T-helper 2 cell treated with Interferon-gamma antibody and Interleukin-4, amounts not matched to agents 100 ng/mL and 5 ng/mL, for 36 hours (primary cell): ENCODE results near the gene HGFAC. TPM values are rescaled to one million over a fixed set of nuclear protein-coding genes. Genes with fewer than 3 reads are reported as not detected.

Experiments
- intact Hi-C: fragments of 100-400 bp; cut with micrococcal nuclease; formaldehyde crosslinking; loops from one replicate; pipeline ENCODE4 v1.15.1; 2023
- total RNA-seq: library from RNA; stranded (reverse); gene quantifications from 2 replicates; pipeline ENCODE4 v1.2.3, GENCODE V29; 2022

HGFAC gene
- total RNA-seq, result not detected in 2 replicates

GRCh38 chr4:3441501-3442459 lies at the start of gene HGFAC:
TSS of gene HGFAC (plus strand) at chr4:3441968. CDS start at chr4:3442002, 34 bp downstream.
- intact Hi-C loops, result no loop called here

- intact Hi-C loops, result no loop called here
These were observed 49.4 kb upstream of the HGFAC start for GRCh38 chr4:3392321-3392720.

DNA sequence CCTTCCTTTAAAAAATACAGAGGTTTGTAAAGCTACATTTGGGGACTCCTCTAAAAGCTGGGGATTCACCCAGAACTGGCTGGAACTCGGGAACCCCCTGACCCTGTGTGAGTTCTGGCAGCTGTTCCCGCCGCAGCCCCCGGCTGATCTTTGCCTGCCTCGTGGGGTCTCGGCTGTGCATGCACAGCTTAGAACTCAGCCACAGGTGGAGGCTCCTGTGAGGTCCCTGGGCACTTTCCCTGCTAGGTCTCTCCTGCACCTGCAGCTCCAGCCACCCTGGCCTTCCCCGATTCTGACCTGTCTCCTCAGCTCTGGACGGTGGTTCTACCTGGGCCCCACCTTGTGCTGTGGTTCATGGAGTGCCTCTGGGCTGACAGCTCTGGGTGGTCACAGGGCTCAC lies 48.6 kb upstream of the HGFAC start:
- intact Hi-C loops, result no loop called here

- intact Hi-C loops, result no loop called here
These were observed 45.2 kb upstream of the HGFAC start for GRCh38 chr4:3396600-3396999.

DNA sequence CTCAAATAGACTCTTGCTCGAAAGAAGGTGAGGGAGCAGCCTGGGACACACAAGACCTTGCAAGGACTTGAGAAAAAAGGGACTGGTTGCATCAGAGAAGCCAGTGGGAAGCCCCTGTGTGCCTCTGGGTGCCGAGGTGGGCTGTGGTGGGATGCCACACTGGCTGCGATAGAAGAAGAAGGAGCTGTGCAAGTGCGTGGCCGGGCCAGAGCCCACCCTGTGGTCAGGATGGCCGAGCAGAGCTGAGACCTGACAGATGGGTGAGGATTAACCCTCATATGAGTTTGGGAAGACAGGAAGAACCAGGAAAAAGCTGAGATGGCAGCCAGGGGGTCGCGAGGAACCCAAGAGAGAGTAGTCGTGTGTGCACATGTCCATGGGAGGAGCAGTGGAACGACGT lies 44.6 kb upstream of the HGFAC start:
- intact Hi-C loops, result no loop called here

GRCh38 chr4:3399277-3400194 lies 42.2 kb upstream of the HGFAC start:
- intact Hi-C loops, result no loop called here

DNA sequence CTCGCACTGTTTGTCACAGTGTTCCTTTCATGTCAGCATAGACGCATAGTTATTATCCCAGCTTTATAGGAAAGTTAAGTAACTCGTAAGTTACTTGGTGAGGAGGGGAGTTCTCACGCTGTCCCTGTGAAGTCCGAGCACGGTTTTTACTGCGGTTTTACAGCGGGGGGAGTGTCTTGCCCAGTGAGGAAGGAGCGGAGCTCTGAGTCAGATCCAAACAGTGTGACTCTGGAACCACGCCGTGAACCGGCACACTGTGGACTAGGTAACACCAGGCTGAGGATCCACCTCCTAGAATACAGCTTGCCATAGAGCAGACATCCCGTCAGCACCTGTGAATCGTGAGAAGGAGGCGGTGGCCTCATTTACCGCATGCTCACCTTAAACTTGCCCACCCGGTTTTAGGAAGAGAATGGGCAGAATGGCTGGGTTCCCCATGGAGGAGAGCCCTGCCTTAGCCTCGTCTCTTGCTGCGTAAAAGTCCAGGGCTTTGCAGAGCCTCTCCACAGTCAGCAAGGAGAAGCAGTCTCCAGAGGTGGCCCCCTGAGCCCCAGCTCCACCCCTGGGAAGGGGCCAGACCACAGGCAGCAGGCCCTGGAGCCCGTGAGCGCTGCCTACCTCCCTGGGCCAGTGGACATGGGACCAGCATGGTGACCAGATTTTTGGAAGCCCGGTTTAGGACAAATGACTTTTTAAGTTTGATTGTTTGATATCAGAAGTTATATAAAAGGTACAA lies 40.2 kb upstream of the HGFAC start:
- intact Hi-C loops, result no loop called here

DNA sequence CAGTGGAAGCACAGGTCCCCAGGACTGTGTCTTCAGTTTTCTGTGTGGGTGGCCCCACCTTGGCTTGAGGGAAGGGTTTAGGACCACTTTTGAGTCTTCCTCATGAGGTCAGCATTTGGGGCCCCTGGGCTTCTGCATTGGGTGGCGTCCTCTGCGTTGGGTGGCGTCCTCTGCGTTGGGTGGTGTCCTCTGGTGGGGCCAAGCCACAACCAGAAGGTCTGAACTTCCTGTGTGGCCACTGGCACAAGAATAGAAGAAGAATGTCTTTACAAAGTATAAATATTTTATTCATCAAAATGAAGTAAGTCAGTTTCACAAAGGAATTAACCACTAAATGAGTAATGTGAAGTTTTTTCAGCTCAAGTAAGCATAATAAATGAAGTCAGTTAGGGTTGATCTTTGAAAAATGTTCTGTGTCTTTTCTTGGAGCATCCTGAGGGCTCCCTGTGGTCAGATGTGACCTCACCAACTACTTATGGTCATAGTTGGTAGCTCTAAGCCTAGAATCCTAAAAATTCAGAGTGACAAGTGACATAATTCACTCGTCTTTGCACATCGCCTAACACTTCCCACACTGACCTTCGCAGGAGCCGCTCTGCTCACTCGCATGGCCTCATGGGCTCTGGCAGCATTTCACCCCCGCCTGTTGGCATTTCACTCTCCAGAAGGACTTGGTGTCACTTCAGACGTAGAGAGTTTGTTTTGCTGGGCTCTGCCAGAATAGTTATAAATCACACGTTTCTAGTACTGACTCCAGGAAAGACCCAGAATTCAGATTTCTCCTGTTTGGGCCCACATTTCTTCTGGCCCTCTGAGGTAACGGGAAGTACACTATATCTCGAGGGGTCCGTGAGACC lies 39.0 kb upstream of the HGFAC start:
- intact Hi-C loops, result no loop called here

GRCh38 chr4:3403348-3403906 lies 38.3 kb upstream of the HGFAC start:
- intact Hi-C loops, result no loop called here

GRCh38 chr4:3404546-3404945 lies 37.2 kb upstream of the HGFAC start:
- intact Hi-C loops, result no loop called here

- intact Hi-C loops, result no loop called here
These were observed 36.6 kb upstream of the HGFAC start for GRCh38 chr4:3405176-3405575.

DNA sequence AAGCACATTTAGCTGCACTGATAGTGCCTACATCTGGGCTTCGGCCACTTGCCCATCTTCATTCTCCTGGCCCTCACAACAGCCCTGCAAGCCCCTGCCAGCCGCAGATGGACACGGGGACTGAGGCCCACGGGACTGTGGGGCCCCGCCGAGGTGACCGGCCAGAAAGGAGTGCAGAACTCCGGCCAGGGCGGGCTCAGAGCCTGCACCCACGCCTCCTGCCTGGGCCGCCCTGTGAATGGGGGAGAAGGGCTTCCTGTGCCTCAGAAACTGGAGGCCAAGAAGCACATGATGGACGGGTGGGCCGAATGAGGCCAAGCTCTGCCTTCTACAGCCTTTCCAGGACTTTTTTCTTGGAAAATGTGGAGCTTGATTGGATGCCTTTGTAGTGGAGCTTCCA lies 35.7 kb upstream of the HGFAC start:
- intact Hi-C loops, result no loop called here

DNA sequence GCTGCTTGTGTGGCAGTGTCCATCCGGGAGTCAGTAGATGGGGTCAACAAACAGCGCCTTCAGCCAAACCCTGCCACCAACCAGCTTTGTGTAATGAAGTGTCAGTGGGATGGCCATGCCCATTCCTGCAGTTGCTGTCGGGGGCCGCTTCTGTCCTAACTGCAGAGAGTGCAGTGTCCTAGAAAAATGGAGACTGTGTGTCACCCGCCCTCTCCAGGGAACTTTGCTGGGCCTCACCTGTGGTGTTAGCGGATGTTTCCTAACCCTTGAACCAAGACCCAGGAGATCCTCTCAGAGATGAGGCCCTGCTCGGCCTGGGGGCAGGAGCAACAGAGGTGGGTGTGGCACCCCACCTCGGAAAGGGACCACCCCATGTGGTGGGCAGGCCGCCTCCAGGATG lies 35.3 kb upstream of the HGFAC start:
- intact Hi-C loops, result no loop called here

DNA sequence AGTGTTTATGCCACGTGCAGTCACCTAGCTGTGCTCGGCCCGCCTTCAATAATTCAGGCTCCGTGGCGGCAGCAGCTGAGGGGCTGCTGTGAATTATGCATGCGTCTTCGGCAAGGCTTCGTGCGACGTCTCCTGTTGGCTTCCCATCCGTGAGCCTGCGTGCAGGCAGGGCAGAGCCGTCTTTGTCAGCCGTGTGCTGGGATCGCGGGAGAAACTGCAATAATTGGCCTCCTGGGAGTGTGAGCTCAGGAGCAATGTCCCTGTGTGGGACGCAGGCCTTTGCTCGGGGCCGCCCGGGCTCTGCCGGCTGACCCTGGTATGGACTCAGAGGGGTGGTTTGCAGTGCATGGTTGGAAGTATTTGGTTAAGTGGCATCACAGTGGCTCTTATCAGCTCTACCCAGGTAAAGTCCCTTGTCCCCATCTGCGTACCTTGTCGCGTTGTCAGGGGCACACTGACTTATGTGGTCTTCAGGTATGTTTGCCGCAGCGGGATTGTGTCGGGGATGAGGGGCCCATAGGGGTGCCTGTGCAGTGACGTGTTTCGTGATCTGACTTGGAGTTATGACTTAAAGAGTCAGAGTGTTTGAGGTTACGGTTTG lies 34.5 kb upstream of the HGFAC start:
- intact Hi-C loops, result no loop called here

DNA sequence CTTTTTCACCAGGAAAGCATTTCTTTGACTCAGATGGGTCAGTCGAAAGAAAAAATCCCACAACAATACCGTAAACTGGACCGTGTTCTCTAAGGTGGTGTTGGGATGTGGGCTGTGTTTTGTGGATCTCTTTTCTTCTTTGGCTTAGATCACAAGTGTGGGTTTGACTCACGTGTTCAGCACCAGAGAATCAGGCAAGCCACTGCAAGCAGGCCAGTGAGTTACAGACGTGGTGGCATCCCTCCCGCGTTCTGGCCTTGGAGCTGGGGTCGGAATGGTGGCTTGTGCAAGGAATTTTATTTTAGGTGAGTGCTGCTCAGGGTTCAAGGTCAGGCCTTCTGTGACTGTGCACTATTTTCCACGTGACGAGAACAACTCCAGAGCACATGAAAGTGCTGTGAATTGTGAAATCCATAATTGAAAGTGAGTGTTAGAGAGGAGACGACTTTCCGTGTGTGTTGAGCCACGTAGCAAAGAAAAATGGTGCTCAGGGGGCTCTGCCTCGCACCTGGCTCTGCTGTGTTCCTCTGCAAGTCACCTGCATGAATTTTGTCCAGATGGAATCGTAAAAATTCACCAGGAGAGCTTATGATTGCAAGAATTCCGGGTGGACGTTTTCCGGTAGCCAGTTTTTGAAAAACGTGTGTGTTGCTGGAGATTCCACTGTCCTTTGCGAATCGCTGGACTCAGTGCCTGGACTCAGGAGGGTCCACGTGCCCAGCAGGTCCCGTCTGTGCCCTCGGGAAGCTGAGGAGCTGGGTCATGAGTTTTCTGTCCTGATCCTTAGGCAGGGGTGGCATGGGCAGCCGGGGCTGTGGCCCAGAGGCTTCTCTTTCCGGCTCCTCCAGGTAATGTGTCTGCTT lies 33.6 kb upstream of the HGFAC start:
- intact Hi-C loops, result no loop called here

GRCh38 chr4:3408793-3409330 lies 32.9 kb upstream of the HGFAC start:
- intact Hi-C loops, result no loop called here

DNA sequence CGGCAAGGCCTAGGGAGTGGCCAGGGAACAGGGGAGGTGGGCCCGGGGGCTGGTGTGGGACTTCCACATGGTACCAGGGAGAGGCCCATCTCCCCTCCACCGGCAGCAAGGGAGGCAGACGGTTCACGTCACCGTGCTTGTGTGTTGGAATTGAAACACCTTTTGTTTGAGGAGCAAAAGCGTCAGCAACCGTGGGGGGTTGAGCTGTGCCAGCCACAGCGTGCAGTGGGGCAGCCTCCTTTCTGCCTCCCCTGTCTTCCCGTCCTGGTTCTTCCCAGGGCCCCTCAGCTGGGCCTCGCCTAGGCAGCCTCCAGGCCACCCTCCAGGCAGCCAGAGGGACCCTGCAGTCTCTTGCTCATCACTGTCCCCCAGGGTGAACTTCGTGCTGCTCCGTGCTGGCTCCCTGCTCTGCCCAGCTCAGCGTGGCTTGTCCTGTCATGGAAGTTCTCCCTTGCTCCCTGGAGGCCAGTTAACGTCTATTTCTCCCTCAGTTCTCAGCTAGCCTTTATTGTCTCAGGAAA lies 32.1 kb upstream of the HGFAC start:
- intact Hi-C loops, result no loop called here
